NT2/D1 (cell line): ENCODE results near the gene S1PR3.

ENCODE experiments used
- SUZ12 ChIP-seq: IDR thresholded peaks from 2 replicates; pipeline ENCODE4 v1.6.1; 2011; ENCODE audit not compliant: insufficient read length, insufficient read depth; ENCODE audit errors: extremely low read depth
- YY1 ChIP-seq: IDR thresholded peaks from 2 replicates; pipeline ENCODE4 v1.6.1; 2011; ENCODE audit not compliant: insufficient read length, insufficient read depth

DNA sequence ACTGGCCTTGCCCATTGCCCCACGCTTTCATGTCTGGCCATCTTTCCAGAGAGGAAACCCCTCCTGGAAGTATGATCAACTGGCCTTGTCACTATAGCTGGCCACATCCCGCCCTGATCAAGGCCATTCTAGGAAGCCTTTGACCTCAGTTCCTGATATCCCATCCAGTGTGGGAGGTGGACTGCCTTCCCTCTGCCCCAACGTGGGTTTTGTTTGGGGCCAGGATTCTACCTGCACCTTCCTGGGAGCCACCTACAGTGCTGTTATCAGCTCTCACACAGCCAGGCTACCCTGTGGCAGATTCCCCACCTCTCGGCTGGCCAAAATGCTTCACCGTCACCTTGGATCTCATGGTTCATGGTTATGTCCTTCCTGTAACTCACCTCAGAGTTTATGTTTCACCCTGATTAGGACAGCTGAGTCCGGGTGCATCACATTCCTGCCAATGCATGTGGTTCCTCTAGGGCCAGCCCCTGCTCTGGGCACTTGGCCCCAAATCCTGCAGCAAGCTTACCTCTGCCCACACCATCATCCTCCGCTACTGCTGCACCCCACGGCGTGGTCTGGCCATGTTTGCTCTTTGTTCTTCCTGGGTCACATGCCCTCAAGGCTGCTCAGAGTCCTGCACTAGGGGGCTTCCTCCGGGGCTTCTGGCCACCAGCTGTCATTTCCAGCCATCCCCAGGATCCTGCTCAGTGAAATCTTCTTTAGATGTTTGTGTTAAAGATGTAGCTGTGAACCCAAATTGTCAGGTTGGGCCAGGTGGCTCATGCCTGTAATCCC is 24.2 kb upstream of the S1PR3 start:
- TF ChIP-seq SUZ12 (no peak), YY1 (no peak)
